Upper lobe of left lung (tissue), 6 donors: Measurements from ENCODE around the gene TAF11L14. TPM values are rescaled to one million over a fixed set of nuclear protein-coding genes. Genes with fewer than 3 reads are reported as not detected.
A peak's percentile ranks its signal among the peaks of the same experiment; 100 is the strongest.

Experiments
- ATAC-seq, 2 donors: fragments of 200-7000 bp; cut with Tn5 transposase; one replicate each; pipeline ENCODE4 v1.9.1; 2022; ENCODE audit warnings: mild to moderate bottlenecking in 2 of 2, moderate library complexity in 2 of 2; ENCODE audit not compliant: low FRiP score in 2 of 2
- DNase-seq, 2 donors: peaks; one replicate each; pipeline ENCODE4 v3.0.0-alpha.2; 2019 to 2020
- H3K27ac ChIP-seq, 4 donors: fragments of 200-600 bp; sonication (generic); one replicate each; pipeline ENCODE4 v1.5.1; 2016 to 2019
- H3K27me3 ChIP-seq, 4 donors: fragments of 200-600 bp; sonication (generic); one replicate each; pipeline ENCODE4 v1.5.1; 2017 to 2019
- H3K36me3 ChIP-seq, 4 donors: fragments of 200-600 bp; sonication (generic); one replicate each; pipeline ENCODE4 v1.5.1; 2016 to 2019
- H3K4me1 ChIP-seq, 4 donors: fragments of 200-600 bp; sonication (generic); one replicate each; pipeline ENCODE4 v1.5.1; 2018 to 2019
- H3K4me3 ChIP-seq, 4 donors: fragments of 200-600 bp; sonication (generic); one replicate each; pipeline ENCODE4 v1.5.1; 2017 to 2019; ENCODE audit warnings: mild to moderate bottlenecking in 2 of 4, moderate library complexity in 1 of 4
- H3K9me3 ChIP-seq, 4 donors: fragments of 200-600 bp; sonication (generic); one replicate each; pipeline ENCODE4 v1.5.1; 2018 to 2019
- CTCF ChIP-seq, 6 experiments: fragments of 450-650 bp in 4 of 6; fragments of 200-600 bp in 2 of 6; sonication (generic) in 2 of 6; IDR thresholded peaks; one replicate each; pipeline ENCODE4 v1.5.1; 2016 to 2019; ENCODE audit warnings: antibody characterized with exemption in 6 of 6
- EP300 ChIP-seq, 4 donors: sonication (generic); formaldehyde crosslinking; IDR thresholded peaks; one replicate each; pipeline ENCODE4 v1.5.1; 2017; ENCODE audit warnings: antibody characterized with exemption in 4 of 4, control low read depth in 2 of 4
- POLR2A ChIP-seq, 4 donors: fragments of 450-650 bp; IDR thresholded peaks; one replicate each; pipeline ENCODE4 v1.5.1; 2016 to 2017; ENCODE audit warnings: antibody characterized with exemption in 4 of 4, mild to moderate bottlenecking in 2 of 4
- POLR2AphosphoS5 ChIP-seq, 2 donors: sonication (generic); formaldehyde crosslinking; IDR thresholded peaks; one replicate each; pipeline ENCODE4 v1.5.1; 2017; ENCODE audit warnings: antibody characterized with exemption in 2 of 2
- WGBS, 2 donors: methylation state at CpG; one replicate each; pipeline ENCODE4 v1.1.5; 2017 to 2018; 5-methylcytosine and 5-hydroxymethylcytosine counted together
- total RNA-seq, 6 donors: library from RNA; depleted of rRNA in 4 of 6; stranded (reverse); fragments of >200 nt in 4 of 6; gene quantifications; one replicate each; pipeline versions ENCODE4 v1.1.0 to v1.2.1, GENCODE V29; 2016 to 2021
- donor health status: DM: no; HTN: no; CAD: no; lungs with moderate emphysema.
- donor health status: DM: no; HTN: yes; CAD: no; lungs with severe emphysema.

Gene TAF11L14
- total RNA-seq, 6 donors from 2014 or later = not detected

DNA sequence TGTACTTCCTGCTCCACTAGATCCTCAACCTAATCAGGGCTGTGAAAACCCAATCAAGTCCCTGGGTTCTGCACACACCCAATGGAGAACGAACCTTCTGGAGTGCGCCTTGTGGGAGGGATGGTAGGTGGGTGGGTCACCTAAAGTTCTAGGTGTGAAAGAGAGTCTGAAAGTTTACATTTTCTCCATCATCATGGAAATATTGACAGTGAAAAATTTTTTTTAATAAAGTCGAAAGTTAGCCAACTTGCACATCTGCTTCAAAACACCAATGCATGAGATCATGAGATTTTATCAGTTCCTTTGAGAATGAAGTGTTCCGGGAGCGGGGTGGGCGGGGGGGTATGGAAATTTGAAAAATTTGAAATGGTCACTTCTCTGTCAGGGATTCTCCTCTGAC lies 21.7 kb downstream of the TAF11L14 start:
- Histone ChIP-seq H3K4me3 (no peak overlapping the region), H3K27ac (no peak overlapping the region), H3K4me1 (no peaks in the 10 kb centered on the region), H3K36me3 (no peaks in the 10 kb centered on the region), H3K27me3 (no peaks in the 10 kb centered on the region), H3K9me3 (no peaks in the 10 kb centered on the region)
- no peak for ATAC-seq
- DNase-seq = no peak
- WGBS, 2 donors = 68 to 96% methylated on average over 5 to 6 of the region's 6 CpGs
- TF ChIP-seq CTCF (IDR thresholded peaks at IDR 0.05) (no peak), EP300 (IDR thresholded peaks at IDR 0.05) (no peak), POLR2AphosphoS5 (IDR thresholded peaks at IDR 0.05) (no peak), POLR2A (IDR thresholded peaks at IDR 0.05) (no peak)

- TF ChIP-seq POLR2A (IDR thresholded peaks at IDR 0.05) (no peak), POLR2AphosphoS5 (IDR thresholded peaks at IDR 0.05) (no peak), EP300 (IDR thresholded peaks at IDR 0.05) (no peak)
- Histone ChIP-seq H3K9me3 (no peaks in the 10 kb centered on the region), H3K27ac (no peak overlapping the region), H3K4me3 (no peak overlapping the region), H3K27me3 (no peaks in the 10 kb centered on the region), H3K36me3 (no peaks in the 10 kb centered on the region), H3K4me1 (no peaks in the 10 kb centered on the region)
- ATAC-seq = no peak
- WGBS, 2 donors = 80 to 87% methylated on average over 2 to 7 of the region's 8 CpGs
- DNase-seq = no peak
These were observed 28.9 kb downstream of the TAF11L14 start for GRCh38 chr5:17663182-17663581.

GRCh38 chr5:17665836-17666235 lies 31.6 kb downstream of the TAF11L14 start:
- H3K4me1 ChIP-seq = no peaks in the 10 kb centered on the region
- DNase-seq (no peak), ATAC-seq (no peak)
- no peak for TF ChIP-seq CTCF (IDR thresholded peaks at IDR 0.05)
- 91 to 100% methylated on average over 2 of the region's 2 CpGs for WGBS, 2 donors
- H3K36me3 ChIP-seq = no peaks in the 10 kb centered on the region
- H3K27me3 ChIP-seq = no peaks in the 10 kb centered on the region
- H3K4me3 ChIP-seq = no peak overlapping the region
- no peak overlapping the region for H3K27ac ChIP-seq
- no peaks in the 10 kb centered on the region for H3K9me3 ChIP-seq

DNA sequence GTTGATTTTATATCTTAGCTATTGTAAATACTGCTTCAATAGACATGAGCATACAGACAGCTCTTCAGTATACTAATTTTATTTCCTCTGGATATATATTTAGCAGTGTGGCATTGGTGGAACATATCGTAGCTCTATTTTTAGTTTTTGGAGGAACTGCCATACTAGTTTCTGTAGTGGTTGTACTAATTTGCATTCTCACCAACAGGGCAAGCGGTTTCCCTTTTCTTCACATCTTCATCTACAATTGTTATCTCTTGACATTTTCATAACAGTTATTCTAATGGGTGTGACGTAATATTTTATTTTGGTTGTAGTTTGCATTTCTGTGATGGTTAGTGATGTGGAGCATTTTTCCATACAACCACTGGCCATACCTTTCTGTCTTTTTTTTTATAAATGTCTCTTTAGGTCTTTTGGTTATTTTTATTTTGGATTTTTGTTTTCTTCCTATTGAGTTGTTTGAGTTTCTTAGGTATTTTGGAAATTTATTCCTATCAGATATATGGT lies 32.5 kb downstream of the TAF11L14 start:
- Histone ChIP-seq H3K4me1 (no peaks in the 10 kb centered on the region), H3K4me3 (no peak overlapping the region), H3K27ac (no peak overlapping the region), H3K36me3 (no peaks in the 10 kb centered on the region), H3K27me3 (no peaks in the 10 kb centered on the region), H3K9me3 (no peaks in the 10 kb centered on the region)
- DNase-seq (no peak), ATAC-seq (no peak)
- WGBS, 2 donors = 86 to 88% methylated on average over 3 of the region's 3 CpGs
- TF ChIP-seq POLR2AphosphoS5 (IDR thresholded peaks at IDR 0.05) (no peak), CTCF (IDR thresholded peaks at IDR 0.05) (no peak), EP300 (IDR thresholded peaks at IDR 0.05) (no peak), POLR2A (IDR thresholded peaks at IDR 0.05) (no peak)

GRCh38 chr5:17670353-17670752 lies 36.1 kb downstream of the TAF11L14 start:
- DNase-seq (peak in 1 of 2 donors; percentile 67), ATAC-seq (peak in 1 of 2 donors; percentile 50)
- H3K36me3 ChIP-seq = no peaks in the 10 kb centered on the region
- no peaks in the 10 kb centered on the region for H3K27me3 ChIP-seq
- H3K27ac ChIP-seq = no peak overlapping the region
- no peak for TF ChIP-seq POLR2AphosphoS5 (IDR thresholded peaks at IDR 0.05)
- no peak for TF ChIP-seq EP300 (IDR thresholded peaks at IDR 0.05)
- no peak for TF ChIP-seq POLR2A (IDR thresholded peaks at IDR 0.05)
- TF ChIP-seq CTCF (IDR thresholded peaks at IDR 0.05) = no peak
- no peaks in the 10 kb centered on the region for H3K9me3 ChIP-seq
- H3K4me3 ChIP-seq = no peak overlapping the region
- WGBS, 2 donors = 86 to 100% methylated on average over 1 of the region's 14 CpGs
- H3K4me1 ChIP-seq = no peaks in the 10 kb centered on the region
